Sigmoid colon (tissue), 7 donors: Measurements from ENCODE around the gene NOC2L. TPM values are rescaled to one million over a fixed set of nuclear protein-coding genes. Genes with fewer than 3 reads are reported as not detected.
A peak's percentile ranks its signal among the peaks of the same experiment; 100 is the strongest.
"Not testable (repeated sequence)": the region's sequence is repeated elsewhere in the genome, so short reads cannot be mapped to it uniquely, and the experiment has no call there.

Source experiments
- DNase-seq: peaks from one replicate; pipeline ENCODE4 v3.0.0-alpha.2; 2019
- H3K27ac ChIP-seq, 4 donors: fragments of 200-600 bp; sonication (generic); one replicate each; pipeline ENCODE4 v1.5.1; 2016 to 2019; ENCODE audit warnings: mild to moderate bottlenecking in 1 of 4
- H3K27me3 ChIP-seq, 3 donors: fragments of 200-600 bp; sonication (generic); one replicate each; pipeline ENCODE4 v1.5.1; 2019; ENCODE audit warnings: mild to moderate bottlenecking in 1 of 3
- H3K36me3 ChIP-seq, 4 donors: fragments of 200-600 bp; sonication (generic); one replicate each; pipeline ENCODE4 v1.5.1; 2016 to 2019
- H3K4me1 ChIP-seq, 4 donors: fragments of 200-600 bp; sonication (generic); one replicate each; pipeline ENCODE4 v1.5.1; 2017 to 2019
- H3K4me3 ChIP-seq, 4 donors: fragments of 200-600 bp; sonication (generic); one replicate each; pipeline ENCODE4 v1.5.1; 2017 to 2019; ENCODE audit warnings: mild to moderate bottlenecking in 2 of 4, moderate library complexity in 1 of 4
- H3K9me3 ChIP-seq, 4 donors: fragments of 200-600 bp in 3 of 4; sonication (generic) in 3 of 4; one replicate each; pipeline versions ENCODE4 v1.5.1 to v1.6.1; 2013 to 2019
- EP300 ChIP-seq, 4 donors: sonication (generic); formaldehyde crosslinking; IDR thresholded peaks; one replicate each; pipeline ENCODE4 v1.6.1; 2017; ENCODE audit warnings: antibody characterized with exemption in 4 of 4
- POLR2A ChIP-seq, 2 donors: fragments of 450-650 bp; IDR thresholded peaks; one replicate each; pipeline ENCODE4 v1.6.1; 2016; ENCODE audit warnings: antibody characterized with exemption in 2 of 2, mild to moderate bottlenecking in 2 of 2, moderate library complexity in 2 of 2
- POLR2AphosphoS5 ChIP-seq, 4 donors: sonication (generic); formaldehyde crosslinking; IDR thresholded peaks; one replicate each; pipeline ENCODE4 v1.6.1; 2017; ENCODE audit warnings: antibody characterized with exemption in 4 of 4
- WGBS, 2 donors: extraction: QIAGEN DNeasy Blood & Tissue Kit; methylation state at CpG; one replicate each; pipeline ENCODE4 v1.1.7; 2013; 5-methylcytosine and 5-hydroxymethylcytosine counted together
- intact Hi-C: fragments of 100-400 bp; cut with DNase I; formaldehyde crosslinking; loops from one replicate; pipeline ENCODE4 v1.15.1; 2023
- polyA plus RNA-seq, 3 donors: library from polyadenylated mRNA; stranded (reverse); fragments of 200-250 nt; gene quantifications; one replicate each; pipeline ENCODE4 v1.2.3, GENCODE V29; 2013
- total RNA-seq, 4 donors: library from RNA; depleted of rRNA; stranded (reverse); fragments of >200 nt; gene quantifications; one replicate each; pipeline ENCODE4 v1.1.0, GENCODE V29; 2016
- TF ChIP-seq, protein P1 (sequence below), 4 experiments: fragments of 450-650 bp in 3 of 4; fragments of 200-600 bp in 1 of 4; IDR thresholded peaks; one replicate each; pipeline ENCODE4 v1.5.1; 2016 to 2019; ENCODE audit warnings: antibody characterized with exemption in 4 of 4, mild to moderate bottlenecking in 3 of 4, moderate library complexity in 2 of 4
- donor health status: healthy with polysubstance abuse.
- donor health status: Bipolar disorder and iron deficiency.
- donor health status: healthy.

The NOC2L gene
- total and polyA plus RNA-seq, 7 donors = 25.4 to 81.6 (median 27.1) TPM

DNA sequence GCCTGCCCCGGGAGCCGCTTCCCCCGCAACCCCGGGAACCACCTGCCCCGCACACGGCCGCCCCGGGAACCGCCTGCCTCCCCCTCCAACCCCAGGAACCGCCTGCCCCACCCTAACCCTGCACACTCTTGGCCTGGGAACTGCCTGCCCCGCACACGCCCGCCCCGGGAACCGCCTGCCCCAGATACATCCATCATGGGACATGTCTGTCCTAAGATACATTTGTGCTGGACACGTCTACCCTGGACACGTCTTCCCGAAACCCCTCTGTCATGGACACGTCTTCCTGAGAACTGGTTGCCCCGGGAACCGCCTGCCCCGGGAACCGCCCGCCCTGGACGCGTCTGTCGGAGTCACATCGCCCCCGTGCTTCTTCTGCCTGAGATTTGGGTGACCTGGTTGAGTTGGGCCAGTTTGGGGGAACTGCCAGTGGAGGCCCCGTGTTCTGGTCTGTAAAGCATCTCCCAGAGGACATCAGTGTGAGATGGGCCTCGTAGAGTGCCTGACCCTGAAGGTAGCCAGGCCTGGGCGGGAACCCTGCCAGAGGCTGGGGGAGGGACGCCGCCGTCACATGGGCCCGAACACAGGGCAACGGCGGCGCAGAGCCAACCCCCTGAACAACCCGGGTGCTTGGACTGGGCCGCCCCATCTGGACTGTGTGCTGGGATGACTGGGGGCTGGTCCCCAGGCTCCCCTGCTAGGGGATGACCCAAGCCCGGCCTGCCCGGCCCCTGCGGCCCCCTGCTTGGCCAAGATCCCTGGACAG is 19.2 kb upstream of the NOC2L start:
- Histone ChIP-seq H3K4me3 (no peak overlapping the region), H3K9me3 (no peaks in the 10 kb centered on the region), H3K27ac (no peak overlapping the region), H3K27me3 (peaks cover 7 to 47% (median 26%) of the 10 kb centered on the region in 3 donors), H3K36me3 (no peaks in the 10 kb centered on the region), H3K4me1 (peaks cover 0 to 10% (median 9%) of the 10 kb centered on the region in 4 donors)
- TF ChIP-seq POLR2A (IDR thresholded peaks at IDR 0.05) = no peak
- TF ChIP-seq POLR2AphosphoS5 (IDR thresholded peaks at IDR 0.05) = no peak
- TF ChIP-seq, protein P1, sequence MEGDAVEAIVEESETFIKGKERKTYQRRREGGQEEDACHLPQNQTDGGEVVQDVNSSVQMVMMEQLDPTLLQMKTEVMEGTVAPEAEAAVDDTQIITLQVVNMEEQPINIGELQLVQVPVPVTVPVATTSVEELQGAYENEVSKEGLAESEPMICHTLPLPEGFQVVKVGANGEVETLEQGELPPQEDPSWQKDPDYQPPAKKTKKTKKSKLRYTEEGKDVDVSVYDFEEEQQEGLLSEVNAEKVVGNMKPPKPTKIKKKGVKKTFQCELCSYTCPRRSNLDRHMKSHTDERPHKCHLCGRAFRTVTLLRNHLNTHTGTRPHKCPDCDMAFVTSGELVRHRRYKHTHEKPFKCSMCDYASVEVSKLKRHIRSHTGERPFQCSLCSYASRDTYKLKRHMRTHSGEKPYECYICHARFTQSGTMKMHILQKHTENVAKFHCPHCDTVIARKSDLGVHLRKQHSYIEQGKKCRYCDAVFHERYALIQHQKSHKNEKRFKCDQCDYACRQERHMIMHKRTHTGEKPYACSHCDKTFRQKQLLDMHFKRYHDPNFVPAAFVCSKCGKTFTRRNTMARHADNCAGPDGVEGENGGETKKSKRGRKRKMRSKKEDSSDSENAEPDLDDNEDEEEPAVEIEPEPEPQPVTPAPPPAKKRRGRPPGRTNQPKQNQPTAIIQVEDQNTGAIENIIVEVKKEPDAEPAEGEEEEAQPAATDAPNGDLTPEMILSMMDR (IDR thresholded peaks at IDR 0.05) = no peak
- no peak for TF ChIP-seq EP300 (IDR thresholded peaks at IDR 0.05)
- 74 to 87% methylated on average over 44 of the region's 44 CpGs for WGBS, 2 donors
- intact Hi-C loops = loop anchor here (5.0 kb wide), 1 partner anchor 76 kb away; no protein-coding TSS in a partner anchor
- peak; percentile 62 for DNase-seq

DNA sequence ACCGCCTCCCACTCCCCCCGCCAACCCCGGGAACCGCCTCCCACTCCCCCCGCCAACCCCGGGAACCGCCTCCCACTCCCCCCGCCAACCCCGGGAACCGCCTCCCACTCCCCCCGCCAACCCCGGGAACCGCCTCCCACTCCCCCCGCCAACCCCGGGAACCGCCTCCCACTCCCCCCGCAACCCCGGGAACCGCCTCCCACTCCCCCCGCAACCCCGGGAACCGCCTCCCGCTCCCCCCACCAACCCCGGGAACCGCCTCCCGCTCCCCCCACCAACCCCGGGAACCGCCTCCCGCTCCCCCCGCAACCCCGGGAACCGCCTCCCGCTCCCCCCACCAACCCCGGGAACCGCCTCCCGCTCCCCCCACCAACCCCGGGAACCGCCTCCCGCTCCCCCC is 17.7 kb upstream of the NOC2L start:
- intact Hi-C loops = loop anchor here (5.0 kb wide), 1 partner anchor 74 kb away; no protein-coding TSS in a partner anchor
- DNase-seq = peak; percentile 88
- not testable (repeated sequence) for H3K4me1 ChIP-seq, H3K36me3 ChIP-seq, H3K4me3 ChIP-seq, H3K9me3 ChIP-seq, H3K27ac ChIP-seq
- 43 to 64% methylated on average over 16 of the region's 39 CpGs for WGBS, 2 donors
- peaks cover 18 to 47% (median 40%) of the 10 kb centered on the region in 3 donors for H3K27me3 ChIP-seq

DNA sequence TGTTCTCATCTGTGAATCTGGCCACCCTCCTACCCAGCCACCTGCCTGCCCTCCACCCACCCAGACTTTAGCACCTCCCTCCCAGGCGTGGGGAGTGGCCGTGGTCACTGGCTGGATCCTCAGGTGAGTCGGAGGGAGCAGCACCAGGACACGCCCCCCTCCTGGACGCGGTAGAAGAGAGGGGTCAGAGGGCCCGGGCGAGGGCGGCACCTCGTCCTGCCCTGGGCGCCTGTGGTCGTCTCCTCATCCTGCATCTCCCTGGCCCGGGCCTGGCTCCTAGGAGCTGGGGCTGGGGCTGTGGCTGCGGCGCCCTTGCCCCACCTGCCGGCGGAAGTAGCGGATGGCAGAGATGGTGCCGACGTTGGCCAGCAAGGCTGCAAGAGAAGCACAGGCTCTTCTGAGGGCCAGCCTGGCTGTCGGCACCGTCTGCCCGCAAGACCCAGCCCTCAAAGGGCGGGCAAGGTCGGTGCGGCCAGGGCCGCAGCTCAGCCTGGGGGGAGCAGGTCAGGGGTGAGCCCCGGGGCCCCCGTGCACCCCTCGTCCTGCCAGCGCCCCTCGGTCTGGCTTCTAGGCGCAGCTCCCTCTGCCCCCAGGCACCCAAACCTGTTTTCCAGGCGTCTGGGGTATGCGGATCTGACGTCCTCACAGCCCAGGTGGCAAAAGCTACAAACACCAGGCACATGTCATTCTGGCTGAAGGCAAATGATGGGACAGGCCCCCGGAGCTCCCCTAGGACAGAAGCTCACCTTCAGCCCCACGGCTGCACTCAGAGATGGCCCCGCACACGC is 17.0 kb upstream of the NOC2L start:
- peaks cover 0 to 10% (median 9%) of the 10 kb centered on the region in 4 donors for H3K4me1 ChIP-seq
- H3K4me3 ChIP-seq = peak overlapping the region; percentile 19 to 53 (median 40)
- 1 to 4% methylated on average over 40 of the region's 40 CpGs for WGBS, 2 donors
- no peak for DNase-seq
- peak overlapping the region; percentile 38 to 78 (median 72) for H3K27ac ChIP-seq
- no peaks in the 10 kb centered on the region for H3K9me3 ChIP-seq
- peaks cover 25 to 53% (median 48%) of the 10 kb centered on the region in 3 donors for H3K27me3 ChIP-seq
- intact Hi-C loops = loop anchor here (5.0 kb wide), 1 partner anchor 74 kb away; no protein-coding TSS in a partner anchor
- TF ChIP-seq POLR2AphosphoS5 (IDR thresholded peaks at IDR 0.05) (no peak), EP300 (IDR thresholded peaks at IDR 0.05) (no peak), POLR2A (IDR thresholded peaks at IDR 0.05) (no peak)
- TF ChIP-seq, protein P1 (IDR thresholded peaks at IDR 0.05) = peak; percentile 30 to 81 (median 77)
- no peaks in the 10 kb centered on the region for H3K36me3 ChIP-seq

DNA sequence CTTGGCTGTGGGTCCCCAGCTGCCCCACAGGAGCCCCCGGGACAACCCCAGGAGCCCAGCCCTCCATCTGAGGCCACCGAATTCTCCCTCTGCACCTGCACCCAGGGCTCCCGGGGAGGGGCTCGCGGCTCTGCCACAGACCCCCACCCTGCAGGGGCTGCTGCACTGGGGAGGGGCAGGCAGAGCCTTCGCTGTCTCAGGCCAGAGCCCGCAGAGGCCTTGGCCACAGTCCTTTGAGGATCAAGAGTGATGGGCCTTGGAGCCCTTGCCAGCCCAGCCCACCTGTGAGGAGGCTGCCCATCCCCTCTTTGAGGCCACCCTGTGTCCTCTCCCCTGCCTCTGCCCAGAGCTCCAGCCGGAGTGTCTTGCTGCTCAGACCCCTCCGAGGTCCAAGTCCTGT is 16.3 kb upstream of the NOC2L start:
- TF ChIP-seq POLR2A (IDR thresholded peaks at IDR 0.05) (no peak), POLR2AphosphoS5 (IDR thresholded peaks at IDR 0.05) (no peak), EP300 (IDR thresholded peaks at IDR 0.05) (no peak)
- TF ChIP-seq, protein P1 (IDR thresholded peaks at IDR 0.05) = no peak
- peaks cover 0 to 10% (median 9%) of the 10 kb centered on the region in 4 donors for H3K4me1 ChIP-seq
- DNase-seq = no peak
- no peak overlapping the region for H3K4me3 ChIP-seq
- no peak overlapping the region for H3K27ac ChIP-seq
- H3K36me3 ChIP-seq = no peaks in the 10 kb centered on the region
- intact Hi-C loops = loop anchor here (5.0 kb wide), 1 partner anchor 73 kb away; no protein-coding TSS in a partner anchor
- H3K27me3 ChIP-seq = peaks cover 32 to 61% (median 55%) of the 10 kb centered on the region in 3 donors
- H3K9me3 ChIP-seq = no peaks in the 10 kb centered on the region
- WGBS, 2 donors = 41 to 65% methylated on average over 9 of the region's 9 CpGs
